Neural progenitor cell (in vitro differentiated cells): Measurements from ENCODE around the gene VPS8.

Experiments used
- EZH2phosphoT487 ChIP-seq: fragments of 200-600 bp; sonication (generic); IDR thresholded peaks from 2 replicates; pipeline ENCODE4 v1.6.1; 2017; ENCODE audit warnings: antibody characterized with exemption
- TF ChIP-seq, protein P1 (sequence below): fragments of 200-600 bp; sonication (generic); IDR thresholded peaks from 2 replicates; pipeline ENCODE4 v1.5.1; 2017; ENCODE audit warnings: antibody characterized with exemption, mild to moderate bottlenecking

GRCh38 chr3:184868477-184868876, 56.5 kb downstream of the VPS8 start:
- TF ChIP-seq, protein P1, sequence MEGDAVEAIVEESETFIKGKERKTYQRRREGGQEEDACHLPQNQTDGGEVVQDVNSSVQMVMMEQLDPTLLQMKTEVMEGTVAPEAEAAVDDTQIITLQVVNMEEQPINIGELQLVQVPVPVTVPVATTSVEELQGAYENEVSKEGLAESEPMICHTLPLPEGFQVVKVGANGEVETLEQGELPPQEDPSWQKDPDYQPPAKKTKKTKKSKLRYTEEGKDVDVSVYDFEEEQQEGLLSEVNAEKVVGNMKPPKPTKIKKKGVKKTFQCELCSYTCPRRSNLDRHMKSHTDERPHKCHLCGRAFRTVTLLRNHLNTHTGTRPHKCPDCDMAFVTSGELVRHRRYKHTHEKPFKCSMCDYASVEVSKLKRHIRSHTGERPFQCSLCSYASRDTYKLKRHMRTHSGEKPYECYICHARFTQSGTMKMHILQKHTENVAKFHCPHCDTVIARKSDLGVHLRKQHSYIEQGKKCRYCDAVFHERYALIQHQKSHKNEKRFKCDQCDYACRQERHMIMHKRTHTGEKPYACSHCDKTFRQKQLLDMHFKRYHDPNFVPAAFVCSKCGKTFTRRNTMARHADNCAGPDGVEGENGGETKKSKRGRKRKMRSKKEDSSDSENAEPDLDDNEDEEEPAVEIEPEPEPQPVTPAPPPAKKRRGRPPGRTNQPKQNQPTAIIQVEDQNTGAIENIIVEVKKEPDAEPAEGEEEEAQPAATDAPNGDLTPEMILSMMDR: no peak
- no peak for TF ChIP-seq EZH2phosphoT487
